ENCODE results near the gene AGAP1.
"Not testable (repeated sequence)": the region's sequence is repeated elsewhere in the genome, so short reads cannot be mapped to it uniquely, and the experiment has no call there.

Gene AGAP1

GRCh38 chr2:235930701-235931100 lies 436.9 kb downstream of the AGAP1 start:
- DNase-seq, result no peak

DNA sequence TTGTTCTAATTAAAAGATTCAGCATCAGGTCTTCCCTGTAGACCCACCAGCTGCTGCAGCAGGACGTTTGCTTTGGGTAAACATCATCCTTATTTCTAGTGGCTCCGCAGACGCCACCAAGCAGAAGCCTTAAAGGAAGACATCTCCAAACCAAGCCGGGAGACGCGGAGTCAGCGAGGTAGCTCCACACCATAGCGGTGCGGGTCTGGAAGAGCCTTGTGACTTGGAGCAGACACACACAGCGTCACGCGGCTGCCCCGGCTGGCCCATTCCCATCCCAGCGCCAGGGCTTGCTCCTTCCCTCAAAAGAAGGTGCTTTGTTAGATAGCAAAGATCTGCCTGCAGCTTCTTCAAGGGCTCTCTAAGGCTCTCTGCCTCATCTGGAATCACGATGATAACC lies 437.8 kb downstream of the AGAP1 start:
- DNase-seq, result no peak

- DNase-seq, result no peak
Measured at GRCh38 chr2:235934059-235934773, 440.4 kb downstream of the AGAP1 start.

DNA sequence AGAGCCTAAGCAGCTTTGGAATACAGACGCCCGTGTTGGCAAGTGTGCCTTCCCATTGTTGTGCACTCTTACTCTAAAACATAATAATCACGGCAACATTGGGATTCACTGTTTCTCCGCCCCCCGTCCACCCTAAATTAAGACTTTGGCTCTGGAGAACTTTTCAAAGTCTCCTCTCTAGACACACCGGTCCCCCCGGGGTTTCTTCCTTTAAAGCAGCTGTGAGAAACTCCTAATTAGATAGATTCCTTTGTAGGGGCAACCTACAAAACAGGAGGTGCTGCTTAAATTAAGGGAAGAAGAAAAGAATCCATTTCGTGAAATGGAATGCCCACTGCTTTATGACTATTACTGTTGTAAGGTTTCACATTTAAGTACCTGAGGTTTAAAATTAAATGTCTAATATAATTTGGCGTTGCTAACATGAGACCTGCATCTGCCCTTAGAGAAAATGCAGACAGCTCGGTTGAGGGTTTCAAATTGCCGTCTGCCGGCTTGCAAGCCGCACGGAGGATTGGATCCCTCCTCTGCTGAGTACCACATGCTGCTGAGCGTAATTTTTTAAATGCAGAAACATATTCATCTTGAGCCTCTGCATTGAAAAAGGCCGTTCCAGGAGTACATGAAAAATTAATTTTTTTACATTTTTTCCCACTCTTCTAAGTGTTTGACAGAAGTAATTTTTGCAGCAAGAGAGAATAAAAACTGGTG lies 441.1 kb downstream of the AGAP1 start:
- DNase-seq, result no peak

DNA sequence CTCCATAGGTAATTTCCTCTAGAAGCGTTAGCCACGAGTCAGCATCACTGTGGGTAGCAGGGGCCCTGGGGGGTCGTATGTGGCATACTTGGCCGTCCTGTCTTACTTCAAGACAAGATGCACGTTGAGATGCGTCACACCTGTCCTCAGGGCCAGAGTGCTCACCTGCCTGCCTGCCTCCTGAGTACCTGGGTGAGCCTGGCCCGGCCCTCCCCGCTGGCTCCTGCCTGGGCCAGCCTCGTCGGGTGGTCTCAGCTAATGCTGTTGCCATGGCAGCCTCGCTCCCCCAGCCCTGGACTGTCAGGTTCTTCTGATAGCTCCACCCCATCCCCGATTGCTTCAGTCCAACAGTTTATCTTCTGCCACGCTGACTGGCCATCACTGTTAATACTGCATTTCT lies 441.9 kb downstream of the AGAP1 start:
- no peak for DNase-seq

GRCh38 chr2:235936493-235936892 lies 442.6 kb downstream of the AGAP1 start:
- DNase-seq, result peak; percentile 3 to 22 (median 10)

DNA sequence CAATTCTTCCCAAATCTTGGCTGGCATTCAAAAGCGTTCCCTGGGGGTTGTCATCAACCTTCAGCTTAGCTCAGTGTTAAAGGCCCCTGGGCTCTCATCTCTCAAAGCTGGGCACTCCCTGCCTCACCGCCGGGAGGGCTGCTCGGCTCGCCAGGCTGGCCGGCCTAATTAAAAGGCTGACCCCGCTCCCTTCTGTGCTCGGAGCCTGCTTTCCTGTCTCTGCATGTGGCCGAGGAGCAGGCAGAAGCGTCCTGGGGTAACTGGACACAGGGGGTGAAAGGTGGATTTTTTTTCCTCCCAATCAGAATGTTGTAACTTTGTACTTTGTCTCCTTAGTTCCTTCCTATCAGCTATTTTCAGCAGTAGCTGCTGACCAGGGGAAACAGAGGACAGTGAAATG lies 443.2 kb downstream of the AGAP1 start:
- DNase-seq, result no peak

DNA sequence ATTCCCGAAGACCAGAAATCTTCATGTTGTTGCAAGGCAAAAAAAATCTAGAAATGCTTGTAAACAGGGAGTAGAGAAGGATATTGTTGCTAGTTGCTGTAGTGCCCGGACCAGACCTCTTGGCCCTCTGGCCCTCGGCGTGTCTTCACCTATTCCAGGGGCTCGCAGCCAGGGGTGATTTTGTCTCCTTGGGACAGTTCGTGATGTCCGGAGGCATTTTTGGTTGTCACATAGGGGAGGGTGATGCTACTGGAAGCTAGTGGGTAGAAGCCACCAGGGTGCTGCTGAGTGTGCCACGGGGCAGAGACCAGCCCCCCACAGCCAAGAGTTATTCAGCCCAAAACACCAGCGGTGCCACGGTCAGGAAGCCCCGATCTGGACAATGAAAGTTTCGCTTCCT lies 443.7 kb downstream of the AGAP1 start:
- no peak for DNase-seq

DNA sequence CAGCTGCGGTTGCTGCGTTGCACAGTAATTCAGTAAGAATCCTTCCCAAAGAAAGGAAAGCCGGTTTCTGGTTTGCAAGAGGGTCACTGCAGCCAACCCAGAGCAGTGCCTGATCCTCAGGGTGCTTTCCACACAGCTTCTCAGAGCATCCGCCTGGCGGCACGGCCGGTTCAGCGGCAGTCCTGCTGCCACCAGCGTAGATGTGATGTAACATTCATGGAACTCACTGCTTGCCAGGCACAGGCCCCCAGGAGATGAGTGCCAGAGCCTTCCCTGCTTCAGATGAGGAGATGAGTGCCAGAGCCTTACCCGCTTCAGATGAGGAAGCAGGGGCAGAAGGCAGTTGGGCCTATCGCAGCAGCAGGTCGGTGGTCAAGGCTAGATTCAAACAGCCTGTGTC lies 444.1 kb downstream of the AGAP1 start:
- DNase-seq, result no peak

GRCh38 chr2:235938611-235939010 lies 444.8 kb downstream of the AGAP1 start:
- DNase-seq, result no peak

GRCh38 chr2:235939471-235939870 lies 445.6 kb downstream of the AGAP1 start:
- DNase-seq, result no peak

- peak in 1 of 4 experiments; percentile 10 for DNase-seq
Measured at GRCh38 chr2:235940330-235940729, 446.5 kb downstream of the AGAP1 start.

- no peak for DNase-seq
Measured at GRCh38 chr2:235944591-235944990, 450.7 kb downstream of the AGAP1 start.

- DNase-seq, result no peak
Measured at GRCh38 chr2:235945608-235946140, 451.8 kb downstream of the AGAP1 start.

DNA sequence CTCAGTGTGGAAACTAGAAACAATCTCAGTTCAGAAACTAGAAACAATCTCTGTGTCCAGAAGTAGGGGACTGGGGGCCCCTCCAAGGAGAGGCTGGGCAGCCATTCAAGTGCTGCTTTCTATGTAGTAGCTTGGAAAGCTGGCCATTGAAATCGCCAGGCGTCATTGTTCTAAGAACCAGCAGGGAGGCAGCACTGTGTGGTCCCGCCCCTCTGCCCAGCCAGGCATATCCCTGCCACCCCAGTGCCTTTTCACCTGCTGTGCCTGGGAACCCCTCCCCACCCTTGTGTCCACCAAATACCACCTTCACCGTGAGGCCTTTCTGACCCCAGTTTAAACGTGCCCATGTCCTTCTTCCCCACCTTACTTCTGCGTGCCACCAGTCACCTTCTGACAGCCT lies 452.7 kb downstream of the AGAP1 start:
- DNase-seq, result no peak

- DNase-seq, result not testable (repeated sequence)
Measured at GRCh38 chr2:235947055-235947454, 453.2 kb downstream of the AGAP1 start.

DNA sequence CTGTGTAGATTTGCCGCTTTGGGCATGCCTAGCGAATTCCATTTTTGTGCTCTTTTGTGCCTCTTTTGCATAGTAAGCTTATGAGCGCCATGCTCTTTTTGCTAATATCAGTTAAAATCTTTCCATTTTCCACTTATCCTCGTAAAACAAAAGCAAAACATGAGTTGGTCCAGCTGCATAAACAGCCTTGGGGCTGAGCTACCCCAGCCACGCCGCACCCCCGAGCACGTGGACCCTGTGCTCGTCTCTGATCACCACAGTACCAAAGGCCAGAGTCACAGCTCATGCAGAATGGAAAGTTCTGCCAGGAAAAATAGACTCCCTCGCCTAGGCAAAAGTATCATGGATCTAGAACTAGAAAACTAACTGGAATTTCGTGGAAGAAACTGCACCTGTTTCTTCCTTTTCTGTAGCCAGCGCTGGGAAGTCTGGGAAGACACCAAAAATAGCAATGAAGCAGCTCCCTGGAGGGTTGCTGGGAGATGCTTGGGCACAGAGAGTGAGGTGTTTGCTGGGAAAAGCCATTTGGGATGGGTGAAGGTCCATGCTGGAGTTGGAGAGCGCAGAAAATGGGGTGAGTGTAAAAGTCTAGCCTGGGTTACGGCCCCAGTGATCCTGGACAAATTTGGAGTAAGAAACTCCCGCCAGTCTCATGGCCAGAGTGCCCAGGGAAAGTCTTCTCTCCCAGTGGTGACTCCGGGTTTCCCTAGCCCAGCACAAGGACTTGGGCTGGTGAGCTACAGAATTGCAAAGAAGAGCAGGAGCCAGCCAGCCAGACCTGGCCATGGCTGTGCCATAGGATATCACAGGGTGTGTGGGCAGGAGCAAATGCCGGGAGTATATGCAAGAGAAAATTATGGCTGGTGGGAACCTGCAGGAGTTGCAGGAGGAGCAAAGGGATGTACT lies 456.0 kb downstream of the AGAP1 start:
- no peak for DNase-seq

DNA sequence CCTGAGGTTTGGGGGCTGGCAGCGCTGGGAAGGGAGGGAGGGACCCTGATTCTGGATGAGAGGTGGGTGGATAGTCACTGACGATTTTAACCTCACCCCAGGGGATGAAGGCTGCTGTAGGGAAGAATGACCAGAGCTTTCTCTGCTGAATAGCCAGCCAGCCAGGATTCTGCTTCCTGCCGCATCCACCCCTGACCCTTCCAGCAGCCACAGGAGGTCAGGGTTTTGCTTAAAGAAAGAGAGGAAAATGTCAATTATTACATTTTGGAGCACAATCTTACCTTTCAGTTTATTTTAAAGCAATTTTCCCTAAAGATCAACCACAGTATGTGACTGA lies 456.6 kb downstream of the AGAP1 start:
- no peak for DNase-seq

DNA sequence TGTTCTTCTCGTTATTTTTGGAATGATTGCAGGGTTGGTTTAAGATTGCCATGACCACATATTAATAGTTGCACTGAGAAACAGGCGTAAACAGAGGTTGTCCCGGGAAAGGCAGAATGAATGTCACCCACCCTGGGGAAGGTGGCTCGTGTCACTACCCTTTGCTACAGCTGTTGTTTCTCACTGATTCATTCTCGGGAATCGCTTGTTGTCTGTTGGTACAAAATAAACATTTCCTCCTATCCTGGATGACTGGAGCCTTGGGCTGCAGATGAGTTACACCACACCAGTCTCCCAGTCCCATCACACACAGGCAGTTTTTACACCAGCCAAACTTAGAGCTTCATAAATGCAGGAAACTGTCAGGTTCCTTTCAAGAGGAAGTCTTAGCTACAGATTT lies 457.6 kb downstream of the AGAP1 start:
- no peak for DNase-seq

DNA sequence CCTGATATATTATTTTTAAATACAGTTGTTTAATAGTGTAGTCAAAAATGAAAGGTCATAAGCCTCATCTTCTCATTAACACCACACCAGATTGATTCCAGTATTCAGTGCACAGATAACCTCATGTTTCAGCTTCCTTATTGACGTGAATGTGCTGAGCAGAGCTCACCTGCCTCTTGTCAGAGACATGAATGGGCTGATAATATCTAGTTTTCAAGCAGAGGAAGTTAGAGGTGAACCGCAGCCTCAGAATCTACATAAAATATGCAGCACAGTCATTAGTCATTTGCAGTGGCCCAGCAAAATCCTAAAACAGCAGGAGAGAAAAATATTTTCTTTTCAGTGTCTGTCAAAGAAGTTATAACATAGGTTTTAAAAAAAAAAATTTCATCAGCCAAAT lies 458.1 kb downstream of the AGAP1 start:
- no peak for DNase-seq

DNA sequence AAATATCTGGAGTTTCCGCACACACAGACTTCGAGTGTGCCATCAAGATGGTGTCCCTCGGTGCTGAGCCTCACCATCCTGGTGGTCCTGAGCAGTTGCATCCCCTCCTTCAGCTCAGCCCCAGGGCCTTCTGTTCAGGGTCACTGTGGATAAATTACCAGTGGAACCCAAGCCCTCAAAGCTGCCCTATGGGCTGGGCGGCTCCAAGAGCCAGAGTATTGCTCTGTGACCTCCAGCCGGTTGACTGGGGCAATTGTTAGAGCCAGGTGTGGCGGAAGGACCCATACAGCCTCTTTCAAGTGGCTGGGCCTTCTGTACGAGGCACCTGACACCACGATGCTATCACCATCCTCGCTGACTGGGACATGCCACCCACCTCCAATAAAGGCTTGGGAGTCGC lies 458.9 kb downstream of the AGAP1 start:
- no peak for DNase-seq

DNA sequence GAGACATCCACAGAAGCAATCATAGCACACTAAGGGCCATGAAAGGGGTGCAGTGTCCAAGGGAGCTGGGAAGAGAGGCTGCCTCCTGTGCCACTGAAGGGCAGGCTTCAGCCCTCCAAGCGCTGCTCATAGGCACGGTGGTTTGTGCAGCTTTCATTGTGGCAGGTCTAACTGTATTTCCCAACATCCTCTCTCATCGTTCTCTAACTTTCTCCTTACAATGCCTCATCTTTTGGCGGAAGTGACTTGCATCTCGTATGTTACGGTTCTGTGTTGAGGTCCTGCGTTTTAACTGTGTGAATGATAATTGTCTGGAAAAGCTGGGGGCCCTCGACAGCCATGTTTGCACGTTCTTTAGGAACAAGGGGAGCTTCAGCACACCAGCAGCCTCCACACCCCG lies 460.4 kb downstream of the AGAP1 start:
- DNase-seq, result no peak

GRCh38 chr2:235954888-235955480 lies 461.1 kb downstream of the AGAP1 start:
- no peak for DNase-seq
